ENCODE results near the gene ELMO1. TPM values are rescaled to one million over a fixed set of nuclear protein-coding genes. Genes with fewer than 3 reads are reported as not detected.

ELMO1 gene
- total RNA-seq, 1 donor from 2014 or later, result 66.1 TPM

DNA sequence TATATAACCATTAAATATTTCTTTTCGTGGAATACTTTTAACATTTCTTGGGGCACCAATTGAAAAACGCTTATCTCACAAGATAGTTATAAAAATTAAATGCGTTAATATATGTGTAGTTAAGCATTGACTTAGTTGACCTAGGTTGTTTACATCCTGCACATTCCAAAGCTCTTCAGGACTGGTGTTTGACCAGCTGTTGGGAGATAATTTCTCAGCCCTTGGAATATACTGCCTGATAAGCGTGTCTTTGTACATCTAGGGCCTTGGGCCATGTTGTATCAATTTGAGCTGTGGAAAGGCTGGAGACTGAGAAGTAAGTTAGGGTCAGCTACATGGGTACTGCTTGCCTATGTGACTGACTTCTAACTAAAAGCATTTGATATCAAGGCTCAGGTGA, 634.4 kb downstream of the ELMO1 start:
- Mint-ChIP-seq H3K27ac (no peak overlapping the region), H3K36me3 (ENCODE audit: insufficient read depth) (peaks cover 5% of the 10 kb centered on the region), H3K27me3 (no peaks in the 10 kb centered on the region), H3K4me1 (ENCODE audit: low read depth) (peaks cover 17% of the 10 kb centered on the region), H3K4me3 (ENCODE audit: low read depth) (no peak overlapping the region), H3K9me3 (ENCODE audit: low read depth) (peaks cover 27% of the 10 kb centered on the region)
- TF ChIP-seq CTCF (IDR thresholded peaks at IDR 0.05; ENCODE audit: unreplicated experiment), result no peak
- DNase-seq (ENCODE audit: low spot score, unreplicated experiment), result no peak

DNA sequence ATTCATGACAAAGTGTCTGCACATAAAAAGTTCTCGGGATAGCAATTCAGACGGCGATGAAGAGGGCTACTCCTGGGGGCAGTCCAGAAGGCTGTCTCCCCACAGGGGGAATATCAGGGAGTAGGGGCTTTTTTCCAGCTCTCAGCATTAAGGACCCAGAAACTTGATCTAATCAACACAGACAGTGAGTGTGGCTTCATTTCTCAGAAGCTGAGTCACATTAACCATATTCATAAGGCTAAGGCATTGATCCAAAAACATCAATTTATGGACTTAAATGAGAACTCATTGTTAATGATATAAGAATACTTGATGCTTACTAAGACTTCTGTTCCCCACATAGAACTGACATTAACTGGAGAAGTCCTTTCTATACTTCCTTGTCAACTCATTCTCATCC, 636.9 kb downstream of the ELMO1 start:
- DNase-seq (ENCODE audit: low spot score, unreplicated experiment), result no peak
- H3K36me3 Mint-ChIP-seq (ENCODE audit: insufficient read depth), result peaks cover 5% of the 10 kb centered on the region
- H3K4me1 Mint-ChIP-seq (ENCODE audit: low read depth), result peaks cover 28% of the 10 kb centered on the region
- TF ChIP-seq CTCF (IDR thresholded peaks at IDR 0.05; ENCODE audit: unreplicated experiment), result no peak
- no peak overlapping the region for H3K27ac Mint-ChIP-seq
- no peak overlapping the region for H3K4me3 Mint-ChIP-seq (ENCODE audit: low read depth)
- H3K27me3 Mint-ChIP-seq, result no peaks in the 10 kb centered on the region
- peaks cover 17% of the 10 kb centered on the region for H3K9me3 Mint-ChIP-seq (ENCODE audit: low read depth)

GRCh38 chr7:36810489-36810888, 638.2 kb downstream of the ELMO1 start:
- H3K27me3 Mint-ChIP-seq, result no peaks in the 10 kb centered on the region
- DNase-seq (ENCODE audit: low spot score, unreplicated experiment), result no peak
- H3K4me1 Mint-ChIP-seq (ENCODE audit: low read depth), result peaks cover 31% of the 10 kb centered on the region
- H3K36me3 Mint-ChIP-seq (ENCODE audit: insufficient read depth), result peaks cover 2% of the 10 kb centered on the region
- H3K4me3 Mint-ChIP-seq (ENCODE audit: low read depth), result no peak overlapping the region
- H3K9me3 Mint-ChIP-seq (ENCODE audit: low read depth), result peaks cover 5% of the 10 kb centered on the region
- TF ChIP-seq CTCF (IDR thresholded peaks at IDR 0.05; ENCODE audit: unreplicated experiment), result no peak
- no peak overlapping the region for H3K27ac Mint-ChIP-seq

GRCh38 chr7:36810032-36810431, 638.6 kb downstream of the ELMO1 start:
- no peaks in the 10 kb centered on the region for H3K27me3 Mint-ChIP-seq

GRCh38 chr7:36809510-36809909, 639.2 kb downstream of the ELMO1 start:
- Mint-ChIP-seq H3K27me3 (no peaks in the 10 kb centered on the region), H3K4me3 (ENCODE audit: low read depth) (no peak overlapping the region), H3K27ac (no peak overlapping the region), H3K9me3 (ENCODE audit: low read depth) (peaks cover 6% of the 10 kb centered on the region), H3K36me3 (ENCODE audit: insufficient read depth) (peaks cover 2% of the 10 kb centered on the region), H3K4me1 (ENCODE audit: low read depth) (peaks cover 29% of the 10 kb centered on the region)
- no peak for TF ChIP-seq CTCF (IDR thresholded peaks at IDR 0.05; ENCODE audit: unreplicated experiment)
- no peak for DNase-seq (ENCODE audit: low spot score, unreplicated experiment)

More at GRCh38 chr7:36810032-36810431, 638.6 kb downstream of the ELMO1 start:
- H3K9me3 Mint-ChIP-seq (ENCODE audit: low read depth), result peaks cover 7% of the 10 kb centered on the region
- H3K36me3 Mint-ChIP-seq (ENCODE audit: insufficient read depth), result peaks cover 2% of the 10 kb centered on the region
- DNase-seq (ENCODE audit: low spot score, unreplicated experiment), result no peak
- peaks cover 31% of the 10 kb centered on the region for H3K4me1 Mint-ChIP-seq (ENCODE audit: low read depth)
- no peak for TF ChIP-seq CTCF (IDR thresholded peaks at IDR 0.05; ENCODE audit: unreplicated experiment)
- no peak overlapping the region for H3K4me3 Mint-ChIP-seq (ENCODE audit: low read depth)
- H3K27ac Mint-ChIP-seq, result no peak overlapping the region
